Ovary (tissue), 9 donors: ENCODE data around the gene GALNT17. TPM values are rescaled to one million over a fixed set of nuclear protein-coding genes. Genes with fewer than 3 reads are reported as not detected.

Experiments
- DNase-seq, 5 donors: peaks; one replicate each; pipeline ENCODE4 v3.0.0-alpha.2; 2019 to 2020
- H3K27ac ChIP-seq, 2 donors: fragments of 200-600 bp; one replicate each; pipeline versions ENCODE4 v1.5.1 to v1.8.0; 2019 to 2022
- H3K27me3 ChIP-seq: fragments of 200-600 bp; one replicate; pipeline ENCODE4 v1.8.0; 2022
- H3K36me3 ChIP-seq: fragments of 200-600 bp; sonication (generic); one replicate; pipeline ENCODE4 v1.5.1; 2019
- H3K4me1 ChIP-seq: one replicate; pipeline ENCODE4 v1.8.1; 2013; ENCODE audit warnings: mild to moderate bottlenecking, moderate library complexity; ENCODE audit not compliant: insufficient read depth
- H3K4me3 ChIP-seq: fragments of 200-600 bp; sonication (generic); one replicate; pipeline ENCODE4 v1.5.1; 2017
- H3K9me3 ChIP-seq, 2 donors: fragments of 200-600 bp in 1 of 2; sonication (generic) in 1 of 2; one replicate each; pipeline versions ENCODE4 v1.5.1 to v1.8.1; 2013 to 2019; ENCODE audit warnings: mild to moderate bottlenecking in 1 of 2, moderate library complexity in 1 of 2
- CTCF ChIP-seq, 3 donors: fragments of 450-650 bp in 2 of 3; fragments of 200-600 bp in 1 of 3; IDR thresholded peaks; one replicate each; pipeline versions ENCODE4 v1.5.1 to v1.8.0; 2016 to 2022; ENCODE audit warnings: antibody characterized with exemption in 3 of 3, mild to moderate bottlenecking in 1 of 3
- EP300 ChIP-seq: sonication (generic); formaldehyde crosslinking; IDR thresholded peaks from one replicate; pipeline ENCODE4 v1.6.1; 2017; ENCODE audit warnings: antibody characterized with exemption
- POLR2A ChIP-seq: fragments of 450-650 bp; IDR thresholded peaks from one replicate; pipeline ENCODE4 v1.6.1; 2017; ENCODE audit warnings: antibody characterized with exemption, mild to moderate bottlenecking, moderate library complexity
- WGBS, 3 donors: extraction: QIAGEN DNeasy Blood & Tissue Kit in 1 of 3; methylation state at CpG; one replicate each; pipeline versions ENCODE4 v1.1.5 to v1.1.7; 2013 to 2017; 5-methylcytosine and 5-hydroxymethylcytosine counted together
- intact Hi-C, 4 donors: fragments of 100-400 bp; cut with DNase I; formaldehyde crosslinking; loops; one replicate each; pipeline versions ENCODE4 v1.11.0 to v1.15.1; 2022 to 2023
- polyA plus RNA-seq, 2 donors: library from polyadenylated mRNA; stranded (reverse); fragments of 200-250 nt in 1 of 2; fragments of 350-450 nt in 1 of 2; fragmentation: Illumina TruSeq in 1 of 2; extraction: RNeasy Lipid Tissue Mini Kit (QIAGEN cat#74804) in 1 of 2; gene quantifications; one replicate each; pipeline ENCODE4 v1.2.3, GENCODE V29; 2013 to 2014
- total RNA-seq, 7 donors: library from RNA; depleted of rRNA in 2 of 7; stranded (reverse); fragments of >200 nt in 2 of 7; fragmentation: NEBNext Ultra II Directional in 3 of 7; extraction: Animal tissue kit (Norgen Biotek cat#: 25700) in 3 of 7; gene quantifications; one replicate each; pipeline versions ENCODE4 v1.1.0 to v1.2.4, GENCODE V29; 2016 to 2023
- donor health status: DM: no; HTN: no; CAD: no; lungs with moderate emphysema.
- donor health status: DM: no; HTN: no; CAD: no.
- donor health status: Bipolar disorder and iron deficiency.
- donor health status: DM: yes; HTN: yes; CAD: no.
- donor health status: DM: no; HTN: no; CAD: no.
- donor health status: DM: yes; HTN: yes; CAD: no.

Gene GALNT17
- total and polyA plus RNA-seq, 9 donors = 13.4 to 90.1 (median 57.1) TPM

DNA sequence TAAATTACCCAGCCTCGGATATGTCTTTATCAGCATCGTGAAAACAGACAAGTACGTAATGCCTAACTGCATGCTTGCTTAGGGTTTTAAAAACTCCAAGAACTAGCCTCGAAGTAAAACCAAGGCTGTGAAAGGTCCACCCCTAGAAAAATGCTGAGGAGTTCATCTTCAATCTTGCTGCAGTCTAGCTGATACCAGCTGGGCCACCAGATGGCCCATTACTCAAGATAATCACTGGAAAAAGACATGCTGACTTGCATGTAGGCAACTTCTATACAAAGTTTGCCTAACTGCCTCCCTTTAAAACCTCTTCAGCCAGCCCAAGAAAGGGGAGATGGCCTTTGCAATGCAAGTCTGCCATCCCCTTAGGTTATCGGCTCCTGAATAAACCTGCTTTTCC lies 614.1 kb downstream of the GALNT17 start:
- Histone ChIP-seq H3K4me1 (no peaks in the 10 kb centered on the region), H3K9me3 (no peaks in the 10 kb centered on the region), H3K27ac (no peak overlapping the region), H3K4me3 (no peak overlapping the region), H3K27me3 (no peaks in the 10 kb centered on the region), H3K36me3 (no peaks in the 10 kb centered on the region)
- WGBS, 3 donors = 69 to 72% (median 70%) methylated on average over 5 of the region's 5 CpGs
- intact Hi-C loops = no loop called here
- TF ChIP-seq EP300 (no peak), POLR2A (no peak), CTCF (IDR thresholded peaks at IDR 0.05) (no peak)
- DNase-seq = no peak

GRCh38 chr7:71750290-71750689 lies 618.3 kb downstream of the GALNT17 start:
- Histone ChIP-seq H3K36me3 (no peaks in the 10 kb centered on the region), H3K4me3 (no peak overlapping the region), H3K4me1 (peaks cover 2% of the 10 kb centered on the region), H3K9me3 (no peaks in the 10 kb centered on the region), H3K27ac (no peak overlapping the region), H3K27me3 (no peaks in the 10 kb centered on the region)
- no peak for TF ChIP-seq POLR2A
- TF ChIP-seq EP300 = no peak
- no peak for TF ChIP-seq CTCF (IDR thresholded peaks at IDR 0.05)
- WGBS, 3 donors = 91 to 93% (median 93%) methylated on average over 6 of the region's 6 CpGs
- no peak for DNase-seq
- intact Hi-C loops = no loop called here

- no peak overlapping the region for H3K27ac ChIP-seq
- H3K36me3 ChIP-seq = no peaks in the 10 kb centered on the region
- no peaks in the 10 kb centered on the region for H3K27me3 ChIP-seq
- H3K4me1 ChIP-seq = peaks cover 2% of the 10 kb centered on the region
- TF ChIP-seq EP300 = no peak
- no peak for TF ChIP-seq POLR2A
- TF ChIP-seq CTCF (IDR thresholded peaks at IDR 0.05) = no peak
- 9 to 18% (median 15%) methylated on average over 30 to 43 of the region's 43 CpGs for WGBS, 3 donors
- no peak overlapping the region for H3K4me3 ChIP-seq
- intact Hi-C loops = no loop called here
- no peaks in the 10 kb centered on the region for H3K9me3 ChIP-seq
- DNase-seq = peak in 2 of 5 donors; percentile 28 to 48
These were observed 620.4 kb downstream of the GALNT17 start for GRCh38 chr7:71752171-71752935.

- H3K27me3 ChIP-seq = no peaks in the 10 kb centered on the region
- H3K27ac ChIP-seq = no peak overlapping the region
- peaks cover 2% of the 10 kb centered on the region for H3K4me1 ChIP-seq
- no peak overlapping the region for H3K4me3 ChIP-seq
- 88 to 98% (median 97%) methylated on average over 2 of the region's 2 CpGs for WGBS, 3 donors
- no peaks in the 10 kb centered on the region for H3K36me3 ChIP-seq
- no peaks in the 10 kb centered on the region for H3K9me3 ChIP-seq
- TF ChIP-seq EP300 (no peak), CTCF (IDR thresholded peaks at IDR 0.05) (no peak), POLR2A (no peak)
- DNase-seq = no peak
- intact Hi-C loops = no loop called here
These were observed 621.3 kb downstream of the GALNT17 start for GRCh38 chr7:71753236-71753635.
